Keratinocyte (primary cell): Measurements from ENCODE around the gene PRKAG1. TPM values are rescaled to one million over a fixed set of nuclear protein-coding genes. Genes with fewer than 3 reads are reported as not detected.

ENCODE experiments used
- DNase-seq: peaks from one replicate; pipeline ENCODE4 v3.0.0-alpha.2; 2011; ENCODE audit warnings: low read depth, missing footprints, low spot score
- FAIRE-seq: peaks from 2 replicates; lab custom pipeline; 2011; peaks lifted over from hg19 to GRCh38; lab: Jason Lieb, UNC
- H2AFZ ChIP-seq: 2 replicates; pipeline ENCODE4 v1.6.0; 2012; ENCODE audit warnings: low read length, control low read depth, inconsistent platforms; ENCODE audit not compliant: control insufficient read depth
- H3K27ac ChIP-seq: 2 replicates; pipeline ENCODE4 v1.5.1; 2011; ENCODE audit warnings: low read length; ENCODE audit not compliant: control insufficient read depth, insufficient read depth
- H3K27me3 ChIP-seq: 3 replicates; pipeline ENCODE4 v1.6.0; 2011; ENCODE audit warnings: low read length; ENCODE audit not compliant: control insufficient read depth, insufficient read depth; ENCODE audit errors: extremely low read depth
- H3K36me3 ChIP-seq, 2 experiments: 2 replicates in 1 of 2; 3 replicates in 1 of 2; pipeline ENCODE4 v1.5.1; 2011; ENCODE audit warnings: low read length in 2 of 2, mild to moderate bottlenecking in 1 of 2; ENCODE audit not compliant: control insufficient read depth in 2 of 2, insufficient read depth in 2 of 2; ENCODE audit errors: extremely low read depth in 1 of 2
- H3K4me1 ChIP-seq: 3 replicates; pipeline ENCODE4 v1.5.1; 2011; ENCODE audit warnings: low read length; ENCODE audit not compliant: control insufficient read depth, insufficient read depth; ENCODE audit errors: extremely low read depth
- H3K4me2 ChIP-seq: 3 replicates; pipeline ENCODE4 v1.6.0; 2011; ENCODE audit warnings: low read depth, low read length; ENCODE audit not compliant: control insufficient read depth, insufficient read depth; ENCODE audit errors: extremely low read depth
- H3K4me3 ChIP-seq, 3 experiments: fragments of 200-600 bp in 1 of 3; sonication (generic) in 1 of 3; 2 replicates in 2 of 3; 3 replicates in 1 of 3; pipeline ENCODE4 v1.5.1; 2011 to 2016; ENCODE audit warnings: low read length in 3 of 3, mild to moderate bottlenecking in 3 of 3, control low read depth in 2 of 3, inconsistent platforms in 1 of 3, low read depth in 1 of 3, mixed read lengths in 1 of 3, mixed run types in 1 of 3, moderate library complexity in 1 of 3; ENCODE audit not compliant: control insufficient read depth in 2 of 3, insufficient read depth in 2 of 3; ENCODE audit errors: extremely low read depth in 1 of 3
- H3K79me2 ChIP-seq: 2 replicates; pipeline ENCODE4 v1.6.0; 2012; ENCODE audit warnings: low read length; ENCODE audit not compliant: control insufficient read depth, insufficient read depth
- H3K9ac ChIP-seq: 3 replicates; pipeline ENCODE4 v1.6.0; 2011; ENCODE audit warnings: low read length; ENCODE audit not compliant: control insufficient read depth, insufficient read depth; ENCODE audit errors: extremely low read depth
- H3K9me1 ChIP-seq: 3 replicates; pipeline ENCODE4 v1.6.0; 2011; ENCODE audit warnings: low read length; ENCODE audit not compliant: control insufficient read depth, insufficient read depth; ENCODE audit errors: extremely low read depth
- H3K9me3 ChIP-seq: 2 replicates; pipeline ENCODE4 v1.5.1; 2012; ENCODE audit warnings: low read depth, low read length; ENCODE audit not compliant: control insufficient read depth
- H4K20me1 ChIP-seq: 3 replicates; pipeline ENCODE4 v1.6.0; 2011; ENCODE audit warnings: low read length; ENCODE audit not compliant: control insufficient read depth, insufficient read depth; ENCODE audit errors: extremely low read depth
- EZH2 ChIP-seq: IDR thresholded peaks from one replicate; pipeline ENCODE4 v1.6.1; 2012; ENCODE audit warnings: inconsistent platforms, mild to moderate bottlenecking, low read length, moderate library complexity
- dilution Hi-C: fragments of 300-500 bp; cut with MboI; formaldehyde crosslinking; loops from one replicate; pipeline ENCODE4 v1.7.0; 2020; ENCODE audit warnings: low sequenced_read_pairs; ENCODE audit not compliant: extremely low pct_ligation_motif_present
- polyA plus RNA-seq, 5 experiments: library from polyadenylated mRNA; depleted of rRNA in 3 of 5; stranded (reverse) in 3 of 5; stranded (forward) in 1 of 5; unstranded in 1 of 5; fragments of >200 nt; gene quantifications; 1 replicate in 1 of 5; 2 replicates in 3 of 5; 3 replicates in 1 of 5; pipeline versions ENCODE4 v1.2.1 to v1.2.3, GENCODE V29; 2011 to 2012; ENCODE audit warnings: missing spikeins in 2 of 5, low read depth in 1 of 5, low replicate concordance in 1 of 5
- TF ChIP-seq, protein P1 (sequence below), 3 experiments: IDR thresholded peaks in 1 of 3; conservative IDR thresholded peaks in 1 of 3; optimal IDR thresholded peaks in 1 of 3; 2 replicates in 2 of 3; 3 replicates in 1 of 3; pipeline versions ENCODE3 to v1.5.1; 2011; ENCODE audit warnings: low read length in 3 of 3, mild to moderate bottlenecking in 3 of 3, moderate library complexity in 2 of 3, control low read depth in 1 of 3, inconsistent platforms in 1 of 3; ENCODE audit not compliant: insufficient read depth in 2 of 3; ENCODE audit errors: extremely low read depth in 1 of 3

PRKAG1 gene
- polyA plus RNA-seq, 1 donor (not counting 4 experiments of a cell fraction or from before 2014, with no cell fraction given): 125 TPM

DNA sequence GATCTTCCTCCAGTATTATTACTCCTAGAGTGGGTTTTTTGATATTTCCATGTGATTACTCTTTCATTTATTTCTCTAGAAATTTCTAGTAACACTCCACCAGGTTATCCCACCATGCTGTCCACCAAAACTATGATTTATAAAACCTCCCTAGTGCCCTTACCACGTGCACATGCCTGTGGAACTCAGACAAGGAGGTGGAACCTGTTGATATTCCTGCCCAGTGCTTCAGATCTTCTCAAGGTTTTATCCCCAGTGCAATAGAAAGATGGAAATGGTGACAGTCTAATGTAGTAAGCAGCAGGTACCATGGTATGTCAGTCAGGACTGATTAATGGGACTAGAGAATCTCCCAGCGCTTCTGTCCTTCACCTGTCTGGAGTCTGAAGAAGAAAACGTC lies 57.7 kb downstream of the PRKAG1 start:
- H3K4me3 ChIP-seq: no peak overlapping the region
- dilution Hi-C loops: no loop called here
- H3K36me3 ChIP-seq: peaks cover 0 to under 1% of the 10 kb centered on the region in 2 experiments
- no peak for DNase-seq
- H3K4me2 ChIP-seq: no peak overlapping the region
- no peak overlapping the region for H2AFZ ChIP-seq
- no peak overlapping the region for H3K9ac ChIP-seq
- peaks cover 13% of the 10 kb centered on the region for H3K79me2 ChIP-seq
- H3K27me3 ChIP-seq: no peaks in the 10 kb centered on the region
- no peak for TF ChIP-seq EZH2
- TF ChIP-seq, protein P1, sequence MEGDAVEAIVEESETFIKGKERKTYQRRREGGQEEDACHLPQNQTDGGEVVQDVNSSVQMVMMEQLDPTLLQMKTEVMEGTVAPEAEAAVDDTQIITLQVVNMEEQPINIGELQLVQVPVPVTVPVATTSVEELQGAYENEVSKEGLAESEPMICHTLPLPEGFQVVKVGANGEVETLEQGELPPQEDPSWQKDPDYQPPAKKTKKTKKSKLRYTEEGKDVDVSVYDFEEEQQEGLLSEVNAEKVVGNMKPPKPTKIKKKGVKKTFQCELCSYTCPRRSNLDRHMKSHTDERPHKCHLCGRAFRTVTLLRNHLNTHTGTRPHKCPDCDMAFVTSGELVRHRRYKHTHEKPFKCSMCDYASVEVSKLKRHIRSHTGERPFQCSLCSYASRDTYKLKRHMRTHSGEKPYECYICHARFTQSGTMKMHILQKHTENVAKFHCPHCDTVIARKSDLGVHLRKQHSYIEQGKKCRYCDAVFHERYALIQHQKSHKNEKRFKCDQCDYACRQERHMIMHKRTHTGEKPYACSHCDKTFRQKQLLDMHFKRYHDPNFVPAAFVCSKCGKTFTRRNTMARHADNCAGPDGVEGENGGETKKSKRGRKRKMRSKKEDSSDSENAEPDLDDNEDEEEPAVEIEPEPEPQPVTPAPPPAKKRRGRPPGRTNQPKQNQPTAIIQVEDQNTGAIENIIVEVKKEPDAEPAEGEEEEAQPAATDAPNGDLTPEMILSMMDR (optimal IDR thresholded peaks at IDR 0.05 in 1 of 3, IDR thresholded peaks at IDR 0.05 in 1 of 3, conservative IDR thresholded peaks at IDR 0.05 in 1 of 3; ENCODE audit: extremely low read depth in 1 of 3, insufficient read depth in 2 of 3, low read length in 3 of 3): no peak
- H3K27ac ChIP-seq: no peak overlapping the region
- H3K9me3 ChIP-seq: no peaks in the 10 kb centered on the region
- H3K9me1 ChIP-seq: no peaks in the 10 kb centered on the region
- FAIRE-seq: no peak
- H4K20me1 ChIP-seq: peaks cover 4% of the 10 kb centered on the region
- peaks cover 7% of the 10 kb centered on the region for H3K4me1 ChIP-seq

GRCh38 chr12:48958049-48958388 lies 60.6 kb downstream of the PRKAG1 start:
- H3K9me3 ChIP-seq: no peaks in the 10 kb centered on the region
- FAIRE-seq: no peak
- peak overlapping the region; percentile 94 for H2AFZ ChIP-seq
- no peak for TF ChIP-seq EZH2
- TF ChIP-seq, protein P1 (optimal IDR thresholded peaks at IDR 0.05 in 1 of 3, IDR thresholded peaks at IDR 0.05 in 1 of 3, conservative IDR thresholded peaks at IDR 0.05 in 1 of 3; ENCODE audit: extremely low read depth in 1 of 3, insufficient read depth in 2 of 3, low read length in 3 of 3): no peak
- H3K9me1 ChIP-seq: no peaks in the 10 kb centered on the region
- peaks cover 12% of the 10 kb centered on the region for H3K4me1 ChIP-seq
- dilution Hi-C loops: no loop called here
- H3K9ac ChIP-seq: peak overlapping the region; percentile 87
- peak overlapping the region; percentile 11 for H3K27ac ChIP-seq
- H3K36me3 ChIP-seq: peaks cover 8 to 21% of the 10 kb centered on the region in 2 experiments
- H3K4me3 ChIP-seq: peak overlapping the region; percentile 82 to 95 (median 87)
- peaks cover 41% of the 10 kb centered on the region for H3K79me2 ChIP-seq
- peak overlapping the region; percentile 88 for H3K4me2 ChIP-seq
- H4K20me1 ChIP-seq: peaks cover 9% of the 10 kb centered on the region
- no peaks in the 10 kb centered on the region for H3K27me3 ChIP-seq
- no peak for DNase-seq
